Endodermal cell (in vitro differentiated cells): ENCODE measurements around the gene UNC50. TPM values are rescaled to one million over a fixed set of nuclear protein-coding genes. Genes with fewer than 3 reads are reported as not detected.

Experiments
- DNase-seq: peaks from one replicate; pipeline ENCODE4 v3.0.0-alpha.2; 2017
- H3K27ac ChIP-seq: 2 replicates; pipeline ENCODE4 v1.5.1; 2013; ENCODE audit warnings: mild to moderate bottlenecking, low read depth, low read length, moderate library complexity
- H3K27me3 ChIP-seq: 2 replicates; pipeline ENCODE4 v1.6.1; 2013; ENCODE audit warnings: mild to moderate bottlenecking, low read length, moderate library complexity; ENCODE audit not compliant: insufficient read depth, control insufficient read depth, poor library complexity, severe bottlenecking
- H3K36me3 ChIP-seq: 2 replicates; pipeline ENCODE4 v1.7.0; 2013; ENCODE audit warnings: mild to moderate bottlenecking, low read length, moderate library complexity; ENCODE audit not compliant: control insufficient read depth, insufficient read depth
- H3K4me1 ChIP-seq: one replicate; pipeline ENCODE4 v1.7.0; 2013; ENCODE audit warnings: low read length; ENCODE audit not compliant: control insufficient read depth, insufficient read depth
- H3K4me3 ChIP-seq: 2 replicates; pipeline ENCODE4 v1.5.1; 2013; ENCODE audit warnings: mild to moderate bottlenecking, low read length, moderate library complexity
- H3K9ac ChIP-seq: 2 replicates; pipeline ENCODE4 v1.6.1; 2013; ENCODE audit warnings: mild to moderate bottlenecking, low read length, moderate library complexity; ENCODE audit not compliant: poor library complexity, severe bottlenecking; ENCODE audit errors: extremely low read depth
- H3K9me3 ChIP-seq: 2 replicates; pipeline ENCODE4 v1.6.1; 2013; ENCODE audit warnings: mild to moderate bottlenecking, low read length, moderate library complexity; ENCODE audit not compliant: control insufficient read depth
- H3K27ac Mint-ChIP-seq: 2 replicates; pipeline ENCODE4 v1.8.0; 2020; ENCODE audit warnings: mixed read lengths
- H3K27me3 Mint-ChIP-seq: 2 replicates; pipeline ENCODE4 v1.8.0; 2021; ENCODE audit warnings: mild to moderate bottlenecking, mixed read lengths; ENCODE audit not compliant: insufficient read depth
- H3K36me3 Mint-ChIP-seq: 2 replicates; pipeline ENCODE4 v1.8.0; 2020; ENCODE audit warnings: low read depth, mixed read lengths
- H3K4me1 Mint-ChIP-seq: 2 replicates; pipeline ENCODE4 v1.8.0; 2020; ENCODE audit warnings: mixed read lengths
- H3K4me3 Mint-ChIP-seq: 2 replicates; pipeline ENCODE4 v1.8.0; 2020; ENCODE audit warnings: mild to moderate bottlenecking, moderate library complexity, mixed read lengths
- H3K9me3 Mint-ChIP-seq: 2 replicates; pipeline ENCODE4 v1.8.0; 2020; ENCODE audit warnings: mild to moderate bottlenecking, mixed read lengths
- WGBS, 2 experiments: methylation state at CpG; one replicate each; pipeline versions ENCODE4 v1.1.5 to v1.1.7; 2013; ENCODE audit warnings: missing lambda C conversion rate in 2 of 2, mixed read lengths in 1 of 2; ENCODE audit not compliant: insufficient coverage in 1 of 2, insufficient read length in 1 of 2; 5-methylcytosine and 5-hydroxymethylcytosine counted together
- long read RNA-seq, 4 experiments: library from polyadenylated mRNA in 2 of 4; library from RNA in 1 of 4; library from capped mRNA in 1 of 4; stranded (forward) in 3 of 4; unstranded in 1 of 4; transcript quantifications; one replicate each; pipeline ENCODE4 v2.0.0, GENCODE V29; 2020 to 2021; ENCODE audit warnings: inconsistent platforms in 1 of 4
- polyA plus RNA-seq, 2 experiments: library from polyadenylated mRNA; stranded (reverse); fragments of 50-300 nt; gene quantifications; one replicate each; pipeline ENCODE4 v1.2.3, GENCODE V29; 2013
- total RNA-seq, 2 donors: library from RNA; stranded (reverse); fragmentation: NEBNext Ultra II Directional in 1 of 2; extraction: Animal tissue kit (Norgen Biotek cat#: 25700) in 1 of 2; gene quantifications; 2 replicates in 1 of 2; 3 replicates in 1 of 2; pipeline ENCODE4 v1.2.1, GENCODE V29; 2021
- TF ChIP-seq, protein P1 (sequence below): fragments of 200-600 bp; sonication (generic); conservative IDR thresholded peaks from 2 replicates; pipeline ENCODE4 v1.5.0; 2021; ENCODE audit warnings: antibody characterized with exemption, mild to moderate bottlenecking

The UNC50 gene, protein sequence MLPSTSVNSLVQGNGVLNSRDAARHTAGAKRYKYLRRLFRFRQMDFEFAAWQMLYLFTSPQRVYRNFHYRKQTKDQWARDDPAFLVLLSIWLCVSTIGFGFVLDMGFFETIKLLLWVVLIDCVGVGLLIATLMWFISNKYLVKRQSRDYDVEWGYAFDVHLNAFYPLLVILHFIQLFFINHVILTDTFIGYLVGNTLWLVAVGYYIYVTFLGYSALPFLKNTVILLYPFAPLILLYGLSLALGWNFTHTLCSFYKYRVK
- 10 to 100 TPM; 81.2 to 82.8 TPM for total RNA-seq
- 71.0 TPM for polyA plus RNA-seq (2013, experiment 1 of 2)
- 77.5 TPM for polyA plus RNA-seq (2013, experiment 2 of 2)
- long read RNA-seq, experiment 1, transcript UNC50-201 (6 exons, 1,143 nt) = major isoform, 19 of 41 reads
- long read RNA-seq, experiment 1, partial matches to known transcripts = 4 of 41 reads
- long read RNA-seq, experiment 1, other reads (novel, unspliced or antisense) = 14 of 41 reads
- long read RNA-seq, experiment 2, transcript UNC50-201 (6 exons, 1,143 nt) = major isoform, 84 of 142 reads
- long read RNA-seq, experiment 2, transcript UNC50-204 (5 exons, 2,172 nt) = minor isoform, 8 of 142 reads
- long read RNA-seq, experiment 2, partial matches to known transcripts = 7 of 142 reads
- long read RNA-seq, experiment 2, other reads (novel, unspliced or antisense) = 43 of 142 reads
- long read RNA-seq, experiment 3, transcript UNC50-204 (5 exons, 2,172 nt) = minor isoform, 19 of 173 reads
- long read RNA-seq, experiment 3, transcript UNC50-201 (6 exons, 1,143 nt) = major isoform, 99 of 173 reads
- long read RNA-seq, experiment 3, partial matches to known transcripts = 9 of 173 reads
- long read RNA-seq, experiment 3, other reads (novel, unspliced or antisense) = 45 of 173 reads
- long read RNA-seq, experiment 4, transcript UNC50-204 (5 exons, 2,172 nt) = minor isoform, 19 of 1,078 reads
- long read RNA-seq, experiment 4, transcript UNC50-201 (6 exons, 1,143 nt) = major isoform, 827 of 1,078 reads
- long read RNA-seq, experiment 4, partial matches to known transcripts = 9 of 1,078 reads
- long read RNA-seq, experiment 4, other reads (novel, unspliced or antisense) = 223 of 1,078 reads

DNA sequence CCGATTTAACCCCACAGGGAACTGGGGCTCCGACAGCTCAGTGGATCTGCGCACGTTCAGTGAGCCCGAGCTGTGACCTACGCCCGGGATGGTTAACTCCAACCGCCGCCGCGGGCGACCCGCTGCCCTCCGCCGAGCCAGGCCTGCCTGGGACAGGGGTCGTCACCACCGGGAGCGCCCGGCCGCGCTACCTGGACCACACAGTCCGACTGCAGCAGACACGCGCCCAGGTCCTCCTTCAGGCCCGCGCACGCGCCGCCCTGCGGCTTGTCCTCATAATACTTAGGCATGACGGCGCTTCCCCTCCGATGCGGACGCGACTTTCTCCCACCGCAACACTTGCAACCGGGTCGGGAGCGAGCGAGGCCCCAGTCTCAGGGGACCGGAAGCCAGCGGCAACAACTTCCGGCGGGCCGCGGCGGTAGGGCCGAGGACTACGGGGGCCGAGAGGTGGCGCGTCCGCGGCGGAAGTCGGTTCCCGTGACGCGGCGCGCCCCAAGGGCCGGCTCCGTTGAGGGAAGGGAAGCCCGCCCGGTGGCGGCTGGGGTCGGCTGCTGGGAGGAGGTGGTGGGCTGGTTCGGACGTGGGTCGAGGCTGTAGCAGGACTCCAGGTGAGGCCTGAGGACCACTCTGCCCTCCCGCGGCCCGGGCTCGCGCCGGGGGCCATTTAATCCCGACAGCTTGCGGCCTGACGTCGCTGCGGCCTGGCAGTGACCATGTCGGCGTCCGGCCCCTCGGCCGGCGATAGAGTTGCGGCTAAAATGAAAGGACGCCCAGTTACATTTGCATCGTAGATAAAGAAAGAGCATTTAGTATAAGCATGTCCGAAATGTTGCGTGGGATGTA lies at the start of gene UNC50, which contains the start of gene COA5:
TSS of gene UNC50 (plus strand) at position 474 of the 846 bp plus-strand sequence. CDS start 1,171 bp downstream, outside the sequence.
TSS of gene COA5 (minus strand) at position 397 of the 846 bp plus-strand sequence. CDS start at position 290, 107 bp downstream.
- peaks cover 34% of the 10 kb centered on the region for H3K36me3 ChIP-seq
- Mint-ChIP-seq H3K27ac (peak within 1 kb of the TSS; percentile 88), H3K4me3 (peak within 1 kb of the TSS; percentile 71), H3K4me1 (peaks cover 66% of the 10 kb centered on the region), H3K36me3 (peaks cover 32% of the 10 kb centered on the region), H3K9me3 (no peaks in the 10 kb centered on the region), H3K27me3 (no peaks in the 10 kb centered on the region)
- peak; percentile 94 for DNase-seq
- TF ChIP-seq, protein P1, sequence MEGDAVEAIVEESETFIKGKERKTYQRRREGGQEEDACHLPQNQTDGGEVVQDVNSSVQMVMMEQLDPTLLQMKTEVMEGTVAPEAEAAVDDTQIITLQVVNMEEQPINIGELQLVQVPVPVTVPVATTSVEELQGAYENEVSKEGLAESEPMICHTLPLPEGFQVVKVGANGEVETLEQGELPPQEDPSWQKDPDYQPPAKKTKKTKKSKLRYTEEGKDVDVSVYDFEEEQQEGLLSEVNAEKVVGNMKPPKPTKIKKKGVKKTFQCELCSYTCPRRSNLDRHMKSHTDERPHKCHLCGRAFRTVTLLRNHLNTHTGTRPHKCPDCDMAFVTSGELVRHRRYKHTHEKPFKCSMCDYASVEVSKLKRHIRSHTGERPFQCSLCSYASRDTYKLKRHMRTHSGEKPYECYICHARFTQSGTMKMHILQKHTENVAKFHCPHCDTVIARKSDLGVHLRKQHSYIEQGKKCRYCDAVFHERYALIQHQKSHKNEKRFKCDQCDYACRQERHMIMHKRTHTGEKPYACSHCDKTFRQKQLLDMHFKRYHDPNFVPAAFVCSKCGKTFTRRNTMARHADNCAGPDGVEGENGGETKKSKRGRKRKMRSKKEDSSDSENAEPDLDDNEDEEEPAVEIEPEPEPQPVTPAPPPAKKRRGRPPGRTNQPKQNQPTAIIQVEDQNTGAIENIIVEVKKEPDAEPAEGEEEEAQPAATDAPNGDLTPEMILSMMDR = peak; percentile 24
- H3K27ac ChIP-seq = peak within 1 kb of the TSS; percentile 86
- H3K27me3 ChIP-seq = no peaks in the 10 kb centered on the region
- 0% methylated on average over 36 to 93 of the region's 93 CpGs for WGBS, 2 experiments
- H3K9me3 ChIP-seq = no peaks in the 10 kb centered on the region
- H3K4me1 ChIP-seq = peaks cover 8% of the 10 kb centered on the region
- H3K4me3 ChIP-seq = peak within 1 kb of the TSS; percentile 91
- H3K9ac ChIP-seq = peak within 1 kb of the TSS; percentile 95

DNA sequence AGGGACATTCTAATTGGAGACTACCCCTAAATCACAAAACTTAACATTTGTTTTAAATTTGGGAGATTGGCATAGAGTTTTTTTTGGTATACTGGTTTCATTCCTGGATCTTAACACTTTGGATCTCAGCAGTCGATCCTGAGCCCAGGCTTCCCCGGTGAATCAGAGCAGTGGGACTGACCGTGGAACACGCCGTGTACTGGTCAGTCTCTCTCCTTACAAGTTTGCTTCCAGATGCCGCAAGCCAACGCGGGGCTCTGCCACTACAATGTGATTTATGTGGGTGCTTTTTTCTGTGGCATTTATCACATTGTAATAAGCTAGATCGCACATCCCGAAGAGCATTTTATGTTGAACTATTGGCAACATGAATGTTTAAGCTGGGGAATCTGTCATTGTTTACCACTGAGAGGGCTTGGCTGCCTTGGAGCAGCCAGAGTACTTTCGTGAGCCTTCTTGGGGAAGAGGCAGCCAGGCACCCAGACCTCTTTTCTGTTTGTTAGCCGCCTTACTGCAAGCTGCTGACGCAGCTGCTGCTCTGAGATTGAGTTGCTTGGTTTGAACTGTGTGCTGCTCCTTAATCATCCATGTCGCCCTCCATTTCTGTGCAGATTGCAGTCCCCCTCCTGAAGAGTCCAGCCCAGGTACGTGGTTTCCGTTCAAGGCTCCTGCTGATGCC lies 49.4 kb upstream of the UNC50 start:
- no peak for DNase-seq
- Histone ChIP-seq H3K27me3 (no peaks in the 10 kb centered on the region), H3K9ac (no peak overlapping the region), H3K27ac (no peak overlapping the region), H3K4me1 (no peaks in the 10 kb centered on the region), H3K36me3 (peaks cover 100% of the 10 kb centered on the region), H3K9me3 (no peaks in the 10 kb centered on the region), H3K4me3 (no peak overlapping the region)
- TF ChIP-seq, protein P1 = no peak
- no peak overlapping the region for H3K4me3 Mint-ChIP-seq
- peaks cover 73% of the 10 kb centered on the region for H3K36me3 Mint-ChIP-seq
- no peaks in the 10 kb centered on the region for H3K9me3 Mint-ChIP-seq
- no peaks in the 10 kb centered on the region for H3K27me3 Mint-ChIP-seq
- H3K4me1 Mint-ChIP-seq = no peaks in the 10 kb centered on the region
- 94 to 96% methylated on average over 16 of the region's 16 CpGs for WGBS, 2 experiments
- H3K27ac Mint-ChIP-seq = peak overlapping the region; percentile 52
